KMS-11 (cell line): ENCODE data around the gene MAN2A1.

Experiments
- H2AFZ ChIP-seq: fragments of 200-600 bp; sonication (generic); 2 replicates; pipeline ENCODE4 v1.6.1; 2016; ENCODE audit warnings: antibody characterized with exemption, mixed run types, low read depth
- H3K27ac ChIP-seq: fragments of 200-600 bp; sonication (generic); 2 replicates; pipeline ENCODE4 v1.6.1; 2016; ENCODE audit warnings: mild to moderate bottlenecking, mixed run types
- H3K27me3 ChIP-seq: fragments of 200-600 bp; sonication (generic); 2 replicates; pipeline ENCODE4 v1.6.1; 2017; ENCODE audit warnings: mild to moderate bottlenecking, low read depth, mixed run types, moderate library complexity; ENCODE audit not compliant: insufficient read depth
- H3K36me3 ChIP-seq: fragments of 200-600 bp; sonication (generic); 2 replicates; pipeline ENCODE4 v1.6.1; 2017; ENCODE audit warnings: mild to moderate bottlenecking, mixed run types; ENCODE audit not compliant: insufficient read depth
- H3K4me1 ChIP-seq: fragments of 200-600 bp; sonication (generic); 2 replicates; pipeline ENCODE4 v1.6.1; 2016; ENCODE audit warnings: mild to moderate bottlenecking, low read depth, mixed run types; ENCODE audit not compliant: poor library complexity, severe bottlenecking
- H3K4me2 ChIP-seq: fragments of 200-600 bp; sonication (generic); 2 replicates; pipeline ENCODE4 v1.7.0; 2016; ENCODE audit warnings: mild to moderate bottlenecking, mixed run types
- H3K4me3 ChIP-seq: fragments of 200-600 bp; sonication (generic); IDR thresholded peaks from 2 replicates; pipeline ENCODE4 v1.6.1; 2017; ENCODE audit warnings: low read depth, low read length, mixed read lengths; ENCODE audit not compliant: insufficient read depth
- H3K79me2 ChIP-seq: fragments of 200-600 bp; sonication (generic); 2 replicates; pipeline ENCODE4 v1.6.1; 2016; ENCODE audit warnings: low read depth, mixed run types; ENCODE audit not compliant: insufficient read depth
- H3K9ac ChIP-seq: fragments of 200-600 bp; sonication (generic); 2 replicates; pipeline ENCODE4 v1.6.1; 2016; ENCODE audit warnings: mild to moderate bottlenecking, mixed run types
- H4K20me1 ChIP-seq: fragments of 200-600 bp; sonication (generic); 2 replicates; pipeline ENCODE4 v1.6.1; 2016; ENCODE audit warnings: mild to moderate bottlenecking, mixed run types; ENCODE audit not compliant: insufficient read depth
- TF ChIP-seq, protein P1 (sequence below): fragments of 200-600 bp; sonication (generic); conservative IDR thresholded peaks from 2 replicates; pipeline ENCODE4 v1.6.1; 2017; ENCODE audit warnings: low read depth, mild to moderate bottlenecking, antibody characterized with exemption, low read length, moderate library complexity, mixed read lengths

MAN2A1 gene

DNA sequence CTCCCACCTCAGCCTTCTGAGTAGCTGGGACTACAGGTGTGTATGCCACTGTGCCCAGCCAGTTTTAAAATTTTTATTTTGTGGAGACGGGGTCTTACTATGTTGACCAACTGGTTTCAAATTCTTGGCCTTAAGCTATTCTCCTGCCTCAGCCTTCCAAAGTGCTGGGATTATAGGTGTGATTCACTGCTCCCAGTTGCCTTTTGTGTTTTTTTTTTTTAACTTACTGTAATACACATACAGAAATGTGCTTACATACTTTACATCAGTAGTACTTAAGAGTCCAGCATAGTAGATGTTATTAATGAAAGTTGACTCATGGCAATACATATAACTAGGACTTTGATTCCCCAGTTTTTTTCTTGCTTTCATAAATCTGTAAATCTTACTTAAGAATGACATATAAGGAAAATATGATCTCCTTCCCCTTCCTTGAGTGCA is 4.7 kb downstream of the MAN2A1 start:
- Histone ChIP-seq H3K36me3 (no peaks in the 10 kb centered on the region), H3K79me2 (peaks cover 97% of the 10 kb centered on the region), H3K4me2 (peak overlapping the region; percentile 91), H3K4me1 (peaks cover 62% of the 10 kb centered on the region), H3K9ac (peak overlapping the region; percentile 48; the same call in 1 of the 2 replicates), H2AFZ (no peak overlapping the region), H3K27me3 (no peaks in the 10 kb centered on the region), H3K27ac (peak overlapping the region; percentile 74), H4K20me1 (peaks cover 12% of the 10 kb centered on the region; the same call in 1 of the 2 replicates), H3K4me3 (no peak overlapping the region)
- TF ChIP-seq, protein P1, sequence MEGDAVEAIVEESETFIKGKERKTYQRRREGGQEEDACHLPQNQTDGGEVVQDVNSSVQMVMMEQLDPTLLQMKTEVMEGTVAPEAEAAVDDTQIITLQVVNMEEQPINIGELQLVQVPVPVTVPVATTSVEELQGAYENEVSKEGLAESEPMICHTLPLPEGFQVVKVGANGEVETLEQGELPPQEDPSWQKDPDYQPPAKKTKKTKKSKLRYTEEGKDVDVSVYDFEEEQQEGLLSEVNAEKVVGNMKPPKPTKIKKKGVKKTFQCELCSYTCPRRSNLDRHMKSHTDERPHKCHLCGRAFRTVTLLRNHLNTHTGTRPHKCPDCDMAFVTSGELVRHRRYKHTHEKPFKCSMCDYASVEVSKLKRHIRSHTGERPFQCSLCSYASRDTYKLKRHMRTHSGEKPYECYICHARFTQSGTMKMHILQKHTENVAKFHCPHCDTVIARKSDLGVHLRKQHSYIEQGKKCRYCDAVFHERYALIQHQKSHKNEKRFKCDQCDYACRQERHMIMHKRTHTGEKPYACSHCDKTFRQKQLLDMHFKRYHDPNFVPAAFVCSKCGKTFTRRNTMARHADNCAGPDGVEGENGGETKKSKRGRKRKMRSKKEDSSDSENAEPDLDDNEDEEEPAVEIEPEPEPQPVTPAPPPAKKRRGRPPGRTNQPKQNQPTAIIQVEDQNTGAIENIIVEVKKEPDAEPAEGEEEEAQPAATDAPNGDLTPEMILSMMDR, result no peak

DNA sequence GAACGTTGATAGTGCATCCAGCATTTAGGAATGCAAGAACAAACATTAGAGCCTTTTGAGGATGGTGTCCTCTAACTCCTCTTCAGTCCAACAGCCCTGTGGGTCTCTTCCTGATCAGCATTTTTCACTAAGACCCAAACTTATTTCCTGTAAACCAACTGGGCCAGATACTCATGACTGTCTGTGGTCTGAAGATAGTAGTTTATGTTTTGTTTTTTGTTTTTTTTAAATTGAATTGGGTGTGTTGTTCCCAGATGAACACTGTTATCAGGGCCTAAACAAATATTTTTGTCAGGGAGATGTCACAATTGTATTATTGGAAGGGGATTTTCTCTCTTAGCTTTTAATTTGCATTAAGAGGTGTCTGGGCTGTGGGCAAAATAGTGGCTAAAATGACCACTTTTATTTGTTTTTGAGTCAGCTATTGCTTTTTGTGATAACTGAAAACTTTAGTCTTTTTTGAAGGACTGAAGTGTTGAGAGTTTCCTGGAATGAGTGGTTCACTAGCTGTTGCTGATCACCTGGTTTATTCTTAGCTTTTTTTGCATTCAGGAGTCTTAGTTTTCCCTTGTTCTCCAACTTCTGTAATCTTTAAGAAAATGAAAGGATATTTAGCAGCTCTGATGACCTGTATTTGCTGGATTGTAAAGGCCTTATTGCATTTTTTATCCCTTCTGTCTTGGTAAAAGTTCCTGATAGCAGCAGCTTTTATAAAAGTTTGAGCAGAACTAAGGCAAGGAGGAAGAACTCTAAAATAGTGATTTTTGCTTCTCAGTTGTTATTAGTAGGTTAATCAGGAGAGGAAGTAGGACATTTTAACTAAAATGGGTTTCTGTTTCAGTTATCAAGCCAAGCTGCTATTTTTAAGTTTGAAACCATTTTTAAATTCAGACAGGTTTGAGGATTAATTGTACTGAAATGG is 5.5 kb downstream of the MAN2A1 start:
- Histone ChIP-seq H3K36me3 (no peaks in the 10 kb centered on the region; the same call in 1 of the 2 replicates), H3K4me2 (peak overlapping the region; percentile 91), H3K4me1 (peaks cover 70% of the 10 kb centered on the region), H4K20me1 (peaks cover 18% of the 10 kb centered on the region), H3K79me2 (peaks cover 100% of the 10 kb centered on the region), H3K27me3 (no peaks in the 10 kb centered on the region), H3K9ac (peak overlapping the region; percentile 48; the same call in 1 of the 2 replicates), H3K4me3 (no peak overlapping the region), H3K27ac (peak overlapping the region; percentile 74), H2AFZ (no peak overlapping the region)
- TF ChIP-seq, protein P1, result no peak

DNA sequence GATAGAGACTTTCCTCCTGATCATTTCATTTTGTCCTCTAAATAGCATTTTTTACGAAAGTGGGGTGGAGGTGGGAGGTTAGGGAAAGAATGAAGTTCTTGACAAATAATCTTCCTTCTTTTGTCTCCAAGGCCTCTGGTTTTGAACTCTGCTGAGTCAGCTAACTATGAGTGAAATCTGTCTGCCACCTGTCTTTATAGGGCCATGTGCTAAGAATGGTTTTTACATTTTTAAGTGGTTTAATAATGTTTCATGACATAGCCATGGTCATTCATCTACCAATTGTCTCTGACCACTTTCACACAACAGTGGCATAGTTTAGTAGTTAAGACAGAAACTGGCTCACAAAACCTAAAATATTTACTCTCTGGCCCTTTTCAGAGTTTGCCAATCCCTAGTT is 7.6 kb downstream of the MAN2A1 start:
- TF ChIP-seq, protein P1, result no peak
- peaks cover 90% of the 10 kb centered on the region for H3K4me1 ChIP-seq
- peaks cover 100% of the 10 kb centered on the region for H3K79me2 ChIP-seq
- H3K27ac ChIP-seq, result peak overlapping the region; percentile 74
- H2AFZ ChIP-seq, result no peak overlapping the region
- H3K4me2 ChIP-seq, result peak overlapping the region; percentile 91
- no peaks in the 10 kb centered on the region for H3K27me3 ChIP-seq
- H4K20me1 ChIP-seq, result peaks cover 37% of the 10 kb centered on the region
- no peak overlapping the region for H3K4me3 ChIP-seq
- no peaks in the 10 kb centered on the region; the same call in 1 of the 2 replicates for H3K36me3 ChIP-seq
- peak overlapping the region; percentile 48; the same call in 1 of the 2 replicates for H3K9ac ChIP-seq

DNA sequence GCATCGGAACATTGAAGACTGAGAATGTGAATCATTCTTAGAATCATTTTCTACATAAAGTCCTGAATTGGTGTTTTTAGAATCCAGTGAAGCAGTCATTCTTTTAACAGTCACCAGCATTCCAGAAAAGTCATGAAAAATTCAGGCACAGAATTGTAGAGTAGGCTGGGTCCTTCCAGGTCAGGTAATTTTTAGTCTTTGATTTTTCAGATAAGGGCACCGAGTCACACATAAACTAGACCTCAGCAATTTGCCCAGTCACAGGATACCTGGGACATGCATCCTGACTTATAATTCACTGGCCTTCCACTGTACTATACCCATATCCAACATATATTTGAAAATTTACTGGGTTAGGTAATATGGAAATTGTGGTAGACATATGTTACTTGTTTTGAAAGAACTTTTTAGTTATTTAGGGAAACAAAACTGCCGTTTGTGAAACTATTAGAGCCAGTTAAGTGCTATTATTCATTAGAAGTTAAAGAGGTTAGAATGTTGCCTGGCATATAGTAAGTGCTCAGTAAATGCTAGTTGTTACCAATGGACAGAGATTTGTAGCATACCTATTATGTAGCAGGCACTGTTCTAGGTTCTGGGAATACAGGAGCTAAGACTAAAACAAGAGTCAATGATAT is 10.9 kb downstream of the MAN2A1 start:
- peaks cover 100% of the 10 kb centered on the region for H3K79me2 ChIP-seq
- no peaks in the 10 kb centered on the region for H3K27me3 ChIP-seq
- no peak overlapping the region; the same call in 1 of the 2 replicates for H3K27ac ChIP-seq
- H2AFZ ChIP-seq, result no peak overlapping the region
- H3K9ac ChIP-seq, result no peak overlapping the region
- no peak overlapping the region for H3K4me3 ChIP-seq
- H4K20me1 ChIP-seq, result peaks cover 66% of the 10 kb centered on the region
- TF ChIP-seq, protein P1, result no peak
- peaks cover 95% of the 10 kb centered on the region for H3K4me1 ChIP-seq
- H3K4me2 ChIP-seq, result peak overlapping the region; percentile 7; the same call in 1 of the 2 replicates
- no peaks in the 10 kb centered on the region; the same call in 1 of the 2 replicates for H3K36me3 ChIP-seq
